ENCODE measurements around the gene ZNF761. TPM values are rescaled to one million over a fixed set of nuclear protein-coding genes. Genes with fewer than 3 reads are reported as not detected.
A peak's percentile ranks its signal among the peaks of the same experiment; 100 is the strongest.
"Not testable (repeated sequence)": the region's sequence is repeated elsewhere in the genome, so short reads cannot be mapped to it uniquely, and the experiment has no call there.

ZNF761 gene
- 10 to 100 TPM; 11.2 to 12.6 TPM for total RNA-seq

- peaks cover 12% of the 10 kb centered on the region for H3K9me3 Mint-ChIP-seq (ENCODE audit: low read depth)
- CTCF ChIA-PET, result interaction anchor here (1.1 to 1.3 kb wide), 4 partner anchors 89 to 314 kb away, joined by 3 to 5 read pairs (median 4); no protein-coding TSS in a partner anchor
- H3K27me3 Mint-ChIP-seq, result no peaks in the 10 kb centered on the region
- peak; percentile 96 for DNase-seq
- peaks cover 21% of the 10 kb centered on the region for H3K4me1 Mint-ChIP-seq
- H3K27ac Mint-ChIP-seq, result peak within 1 kb of the TSS; percentile 90
- peaks cover 42% of the 10 kb centered on the region for H3K36me3 Mint-ChIP-seq
- H3K4me3 Mint-ChIP-seq, result peak within 1 kb of the TSS; percentile 87
- peak; percentile 99 for ATAC-seq
Observed at GRCh38 chr19:53431399-53432087, at the start of gene ZNF761. Gene ZNF761, plus strand, starts transcription at chr19:53431984. Its CDS starts 15,285 bp downstream, at chr19:53447269.

- Mint-ChIP-seq H3K27ac (no peak overlapping the region), H3K27me3 (no peaks in the 10 kb centered on the region), H3K4me3 (no peak overlapping the region), H3K36me3 (peaks cover 42% of the 10 kb centered on the region), H3K9me3 (ENCODE audit: low read depth) (peaks cover 55% of the 10 kb centered on the region), H3K4me1 (no peaks in the 10 kb centered on the region)
- no peak for ATAC-seq
- no peak for DNase-seq
- CTCF ChIA-PET, result no interaction called here
Observed at GRCh38 chr19:53388168-53388567, 43.6 kb upstream of the ZNF761 start.

- ATAC-seq, result no peak
- Mint-ChIP-seq H3K4me1 (no peaks in the 10 kb centered on the region), H3K27ac (no peak overlapping the region), H3K9me3 (ENCODE audit: low read depth) (peaks cover 50% of the 10 kb centered on the region), H3K27me3 (no peaks in the 10 kb centered on the region), H3K36me3 (peaks cover 39% of the 10 kb centered on the region), H3K4me3 (no peak overlapping the region)
- no peak for DNase-seq
- CTCF ChIA-PET, result no interaction called here
Observed at GRCh38 chr19:53388904-53389303, 42.9 kb upstream of the ZNF761 start.

GRCh38 chr19:53389571-53389970 is 42.2 kb upstream of the ZNF761 start:
- ATAC-seq (no peak), DNase-seq (no peak)
- Mint-ChIP-seq H3K4me3 (no peak overlapping the region), H3K27me3 (no peaks in the 10 kb centered on the region), H3K27ac (no peak overlapping the region), H3K4me1 (peaks cover 1% of the 10 kb centered on the region), H3K36me3 (peaks cover 36% of the 10 kb centered on the region), H3K9me3 (ENCODE audit: low read depth) (peaks cover 48% of the 10 kb centered on the region)
- CTCF ChIA-PET, result no interaction called here

- ATAC-seq (no peak), DNase-seq (no peak)
- no peak overlapping the region for H3K27ac Mint-ChIP-seq
- H3K4me1 Mint-ChIP-seq, result peaks cover 4% of the 10 kb centered on the region
- H3K9me3 Mint-ChIP-seq (ENCODE audit: low read depth), result peaks cover 44% of the 10 kb centered on the region
- H3K36me3 Mint-ChIP-seq, result peaks cover 35% of the 10 kb centered on the region
- no peak overlapping the region for H3K4me3 Mint-ChIP-seq
- H3K27me3 Mint-ChIP-seq, result no peaks in the 10 kb centered on the region
- CTCF ChIA-PET, result no interaction called here
Observed at GRCh38 chr19:53389978-53390377, 41.8 kb upstream of the ZNF761 start.

GRCh38 chr19:53394522-53394973 is 37.2 kb upstream of the ZNF761 start:
- Mint-ChIP-seq H3K9me3 (ENCODE audit: low read depth) (peaks cover 21% of the 10 kb centered on the region), H3K27ac (peak overlapping the region; percentile 88), H3K27me3 (no peaks in the 10 kb centered on the region), H3K36me3 (peaks cover 46% of the 10 kb centered on the region), H3K4me3 (peak overlapping the region; percentile 93), H3K4me1 (peaks cover 17% of the 10 kb centered on the region)
- ATAC-seq, result peak; percentile 3
- no peak for DNase-seq
- CTCF ChIA-PET, result interaction anchor here (1.2 to 1.5 kb wide), 2 partner anchors 29 to 352 kb away, joined by 3 read pairs; partner anchors contain the start of gene ZNF525

- CTCF ChIA-PET, result interaction anchor here (1.2 to 1.5 kb wide), 2 partner anchors 29 to 351 kb away, joined by 3 read pairs; partner anchors contain the start of gene ZNF525
- DNase-seq (peak; percentile 96), ATAC-seq (peak; percentile 100)
- Mint-ChIP-seq H3K27me3 (no peaks in the 10 kb centered on the region), H3K27ac (peak within 1 kb of the TSS; percentile 88), H3K4me3 (peak within 1 kb of the TSS; percentile 93), H3K9me3 (ENCODE audit: low read depth) (peaks cover 20% of the 10 kb centered on the region), H3K36me3 (peaks cover 51% of the 10 kb centered on the region), H3K4me1 (peaks cover 17% of the 10 kb centered on the region)
Observed at GRCh38 chr19:53394974-53395839, 36.6 kb upstream of the ZNF761 start, which contains the start of gene ZNF765. Gene ZNF765, plus strand, starts transcription at chr19:53395149. Its CDS starts 2,867 bp downstream, at chr19:53398016.

GRCh38 chr19:53395840-53396524 is 35.8 kb upstream of the ZNF761 start:
- not testable (repeated sequence) for DNase-seq, ATAC-seq, H3K27me3 Mint-ChIP-seq
- Mint-ChIP-seq H3K36me3 (peaks cover 51% of the 10 kb centered on the region), H3K4me1 (peaks cover 17% of the 10 kb centered on the region), H3K27ac (peak overlapping the region; percentile 88), H3K9me3 (ENCODE audit: low read depth) (peaks cover 14% of the 10 kb centered on the region), H3K4me3 (peak overlapping the region; percentile 93)
- CTCF ChIA-PET, result interaction anchor here (1.2 to 1.7 kb wide), 2 partner anchors 29 to 350 kb away, joined by 3 read pairs; no protein-coding TSS in a partner anchor

GRCh38 chr19:53396525-53396868 is 35.3 kb upstream of the ZNF761 start:
- H3K27me3 Mint-ChIP-seq, result no peaks in the 10 kb centered on the region
- H3K4me1 Mint-ChIP-seq, result peaks cover 17% of the 10 kb centered on the region
- ATAC-seq (no peak), DNase-seq (no peak)
- H3K27ac Mint-ChIP-seq, result no peak overlapping the region
- peaks cover 13% of the 10 kb centered on the region for H3K9me3 Mint-ChIP-seq (ENCODE audit: low read depth)
- CTCF ChIA-PET, result interaction anchor here (1.7 kb wide), 1 partner anchor 28 kb away, joined by 3 read pairs; no protein-coding TSS in a partner anchor
- peak overlapping the region; percentile 93 for H3K4me3 Mint-ChIP-seq
- peaks cover 53% of the 10 kb centered on the region for H3K36me3 Mint-ChIP-seq

GRCh38 chr19:53397918-53398317 is 33.9 kb upstream of the ZNF761 start:
- peaks cover 66% of the 10 kb centered on the region for H3K36me3 Mint-ChIP-seq
- not testable (repeated sequence) for H3K27me3 Mint-ChIP-seq, H3K27ac Mint-ChIP-seq, ATAC-seq, H3K4me3 Mint-ChIP-seq, DNase-seq
- CTCF ChIA-PET, result interaction anchor here (1.7 kb wide), 1 partner anchor 27 kb away, joined by 3 read pairs; no protein-coding TSS in a partner anchor
- H3K4me1 Mint-ChIP-seq, result peaks cover 17% of the 10 kb centered on the region
- H3K9me3 Mint-ChIP-seq (ENCODE audit: low read depth), result peaks cover 13% of the 10 kb centered on the region

- Mint-ChIP-seq H3K27me3 (no peaks in the 10 kb centered on the region), H3K4me3 (no peak overlapping the region), H3K36me3 (peaks cover 78% of the 10 kb centered on the region), H3K4me1 (no peaks in the 10 kb centered on the region), H3K9me3 (ENCODE audit: low read depth) (peaks cover 46% of the 10 kb centered on the region), H3K27ac (no peak overlapping the region)
- CTCF ChIA-PET, result no interaction called here
- ATAC-seq, result no peak
- no peak for DNase-seq
Observed at GRCh38 chr19:53409505-53410204, 22.1 kb upstream of the ZNF761 start.

- DNase-seq, H3K4me3 Mint-ChIP-seq, CTCF ChIA-PET, H3K27ac Mint-ChIP-seq, ATAC-seq, H3K4me1 Mint-ChIP-seq, H3K27me3 Mint-ChIP-seq, H3K36me3 Mint-ChIP-seq: not testable (repeated sequence)
- peaks cover 10% of the 10 kb centered on the region for H3K9me3 Mint-ChIP-seq (ENCODE audit: low read depth)
Observed at GRCh38 chr19:53420520-53421315, 11.1 kb upstream of the ZNF761 start.

Measured in activated CD8-positive, alpha-beta memory T cell treated with anti-CD3 and anti-CD28 coated beads, Interleukin-2, amount 10 ng/mL, durations not matched to agents 7 days and 5 days (primary cell).